CD4-positive, alpha-beta T cell treated with Interferon alpha-2 for 1 hour (primary cell): Measurements from ENCODE around the gene TOMM40.
"Not testable (repeated sequence)": the region's sequence is repeated elsewhere in the genome, so short reads cannot be mapped to it uniquely, and the experiment has no call there.

Experiments
- DNase-seq, 2 donors: peaks; one replicate each; pipeline ENCODE4 v3.0.0-alpha.2; 2020 to 2022

Gene TOMM40

DNA sequence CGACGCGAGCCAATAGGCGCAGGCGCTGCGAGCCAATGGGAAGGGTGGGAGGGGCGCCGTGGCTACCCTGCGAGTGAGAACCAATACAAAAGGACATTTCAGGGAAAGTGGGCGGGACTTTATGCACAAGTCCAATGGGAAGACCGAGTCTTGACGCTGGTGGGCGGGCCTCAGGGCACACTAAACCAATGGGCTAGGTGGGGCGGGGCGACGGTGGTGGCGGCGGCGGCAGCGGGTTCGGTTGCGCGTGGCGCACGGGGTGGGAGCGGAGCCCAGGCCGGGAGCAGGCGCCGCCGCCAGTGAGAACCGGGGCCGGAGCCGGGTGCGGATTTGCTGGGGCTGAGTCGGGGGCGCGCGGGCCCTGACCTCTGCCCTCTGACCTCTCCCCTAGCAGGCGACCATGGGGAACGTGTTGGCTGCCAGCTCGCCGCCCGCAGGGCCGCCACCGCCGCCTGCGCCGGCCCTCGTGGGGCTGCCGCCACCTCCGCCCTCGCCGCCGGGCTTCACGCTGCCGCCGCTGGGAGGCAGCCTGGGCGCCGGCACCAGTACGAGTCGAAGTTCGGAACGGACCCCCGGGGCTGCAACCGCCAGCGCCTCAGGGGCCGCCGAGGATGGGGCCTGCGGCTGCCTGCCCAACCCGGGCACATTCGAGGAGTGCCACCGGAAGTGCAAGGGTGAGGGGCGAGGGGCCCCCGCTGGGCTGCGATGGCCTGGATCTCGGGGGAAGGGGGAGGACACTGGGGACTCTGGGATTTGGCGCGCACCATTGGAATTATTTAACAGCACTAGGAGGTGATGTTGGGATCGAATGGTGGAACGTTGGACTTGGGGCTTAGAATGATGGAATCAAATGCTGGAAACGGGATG, at the start of gene TOMM40:
TOMM40 (plus strand) TSS at position 239 of the 867 bp plus-strand sequence; CDS start at position 401, 162 bp downstream.
- peak; percentile 100 for DNase-seq

DNA sequence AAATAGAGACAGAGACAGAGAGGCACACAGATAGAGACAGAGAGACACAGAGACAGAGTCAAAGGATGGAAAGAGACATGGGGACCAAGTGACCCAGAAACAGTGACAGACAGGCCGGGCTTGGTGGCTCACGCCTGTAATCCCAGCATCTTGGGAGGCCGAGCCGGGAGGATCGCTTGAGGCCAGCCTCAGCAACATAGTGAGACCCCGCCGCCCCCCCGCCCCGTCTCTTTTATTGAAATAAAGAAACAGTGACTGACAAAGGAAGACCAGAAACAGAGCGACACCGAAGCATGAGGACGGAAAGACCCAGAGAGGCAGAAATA, 45.8 kb upstream of the TOMM40 start:
- DNase-seq: no peak

DNA sequence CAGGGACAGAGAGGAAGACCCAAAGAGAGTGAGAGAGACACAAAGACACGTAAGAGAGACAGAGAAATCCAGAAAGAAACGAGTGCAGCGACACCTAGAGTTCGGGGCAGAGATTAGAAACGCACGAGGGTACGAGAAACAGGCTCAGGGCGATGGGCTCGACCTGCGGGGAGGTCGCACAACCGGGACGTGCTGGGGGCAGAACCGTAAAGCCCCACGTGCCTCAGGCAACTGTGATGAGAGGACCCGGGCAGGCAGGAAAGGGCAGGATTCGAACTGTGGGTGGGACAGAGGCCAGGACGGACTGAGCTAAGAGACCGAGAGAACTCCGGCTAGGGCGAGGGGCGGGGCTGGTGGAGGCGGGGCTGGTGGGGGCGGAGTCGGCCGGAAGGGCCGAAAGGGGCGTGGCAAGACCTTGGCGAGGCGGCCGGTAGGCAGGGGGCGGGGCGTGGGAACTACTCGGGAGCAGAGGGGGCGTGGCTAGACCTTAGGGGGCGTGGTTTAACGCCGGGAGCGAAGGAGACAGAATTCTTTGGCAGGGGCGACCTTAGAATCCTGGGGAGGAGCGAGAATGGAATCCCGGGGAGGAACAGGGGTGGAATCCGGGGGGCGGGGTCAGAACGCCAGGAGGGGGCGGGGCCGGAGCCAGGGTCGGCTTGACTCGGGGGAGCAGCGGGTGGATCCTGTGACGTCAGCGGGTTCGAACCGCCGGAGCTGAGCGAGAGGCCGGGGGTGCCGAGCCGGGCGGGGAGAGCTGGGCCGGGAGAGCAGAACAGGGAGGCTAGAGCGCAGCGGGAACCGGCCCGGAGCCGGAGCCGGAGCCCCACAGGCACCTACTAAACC, 45.2 kb upstream of the TOMM40 start, which contains the start of gene NECTIN2:
NECTIN2 (plus strand) TSS at position 686 of the 843 bp plus-strand sequence. CDS start 229 bp downstream, outside the sequence.
- DNase-seq: peak; percentile 80 to 87

DNA sequence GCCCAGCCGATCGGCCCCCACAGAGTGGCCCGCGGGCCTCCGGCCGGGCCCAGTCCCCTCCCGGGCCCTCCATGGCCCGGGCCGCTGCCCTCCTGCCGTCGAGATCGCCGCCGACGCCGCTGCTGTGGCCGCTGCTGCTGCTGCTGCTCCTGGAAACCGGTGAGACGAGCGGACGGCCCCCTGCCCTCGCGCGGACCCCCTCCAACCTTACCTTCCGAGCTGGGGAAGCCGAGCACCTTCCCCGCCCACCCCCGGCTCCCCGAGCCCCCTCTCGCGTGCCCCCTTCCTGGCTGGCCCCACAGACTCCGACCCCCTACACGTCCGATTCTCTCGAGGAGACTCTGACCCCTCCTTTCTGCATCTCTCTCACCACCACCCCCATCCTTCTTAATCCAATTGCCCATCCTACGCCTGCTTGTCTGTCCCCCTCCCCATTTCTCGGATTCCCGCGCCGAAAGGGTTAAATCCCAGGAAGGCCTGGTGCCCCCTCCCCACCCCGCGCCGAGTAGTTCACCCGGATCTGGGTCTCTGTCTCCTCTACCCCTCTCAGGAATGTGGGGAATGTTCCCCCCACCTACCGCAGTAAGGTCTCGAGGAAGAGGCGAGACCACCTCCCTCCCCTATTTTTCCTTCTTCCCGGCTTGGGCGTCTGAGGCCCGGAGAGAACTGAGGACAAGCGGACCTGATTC, 44.5 kb upstream of the TOMM40 start:
- no peak for DNase-seq

DNA sequence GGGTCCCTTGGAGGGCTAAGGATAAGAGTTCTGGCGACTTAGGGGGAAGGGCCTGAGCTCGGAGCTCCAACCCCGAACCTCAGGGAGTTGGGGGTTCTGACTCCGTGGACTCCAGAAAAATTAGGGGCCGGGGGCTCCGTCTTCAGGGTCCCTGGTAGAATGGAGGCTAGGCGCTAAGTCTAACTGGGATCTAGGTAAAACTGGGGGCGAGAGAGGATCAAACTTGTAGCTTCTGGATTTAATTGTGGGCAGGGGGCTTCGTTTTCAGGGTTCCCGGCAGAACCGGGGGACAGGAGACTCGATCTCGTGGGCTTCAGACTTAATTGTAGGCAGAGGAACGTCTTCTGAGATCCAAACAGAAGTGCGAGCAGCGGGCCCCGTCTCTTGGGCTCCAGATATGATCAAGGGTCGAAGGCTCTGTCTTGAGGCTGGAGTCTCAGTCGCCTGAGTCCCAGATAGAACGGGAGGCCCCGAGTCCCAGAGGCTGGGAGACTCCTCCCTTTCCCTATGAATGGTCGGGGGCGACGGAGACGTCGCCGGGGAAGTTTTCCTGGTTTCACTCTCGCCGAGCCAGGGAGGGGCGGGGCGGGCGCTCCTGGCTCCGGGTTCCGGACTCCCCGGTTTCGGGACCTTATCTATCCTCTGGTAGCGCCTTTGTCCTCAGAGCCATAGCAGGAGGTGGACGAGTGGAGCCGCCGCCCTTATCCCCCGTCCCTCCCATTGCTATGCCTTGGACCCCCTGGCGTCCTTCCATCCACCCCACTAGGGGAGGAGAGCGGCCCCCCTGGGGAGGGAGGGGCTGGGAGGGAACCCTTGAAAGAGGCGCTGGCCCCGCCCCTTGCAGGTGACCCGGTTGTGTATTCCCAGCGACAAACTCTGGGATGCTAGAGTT, 43.7 kb upstream of the TOMM40 start:
- peak in 1 of 2 donors; percentile 5 for DNase-seq

DNA sequence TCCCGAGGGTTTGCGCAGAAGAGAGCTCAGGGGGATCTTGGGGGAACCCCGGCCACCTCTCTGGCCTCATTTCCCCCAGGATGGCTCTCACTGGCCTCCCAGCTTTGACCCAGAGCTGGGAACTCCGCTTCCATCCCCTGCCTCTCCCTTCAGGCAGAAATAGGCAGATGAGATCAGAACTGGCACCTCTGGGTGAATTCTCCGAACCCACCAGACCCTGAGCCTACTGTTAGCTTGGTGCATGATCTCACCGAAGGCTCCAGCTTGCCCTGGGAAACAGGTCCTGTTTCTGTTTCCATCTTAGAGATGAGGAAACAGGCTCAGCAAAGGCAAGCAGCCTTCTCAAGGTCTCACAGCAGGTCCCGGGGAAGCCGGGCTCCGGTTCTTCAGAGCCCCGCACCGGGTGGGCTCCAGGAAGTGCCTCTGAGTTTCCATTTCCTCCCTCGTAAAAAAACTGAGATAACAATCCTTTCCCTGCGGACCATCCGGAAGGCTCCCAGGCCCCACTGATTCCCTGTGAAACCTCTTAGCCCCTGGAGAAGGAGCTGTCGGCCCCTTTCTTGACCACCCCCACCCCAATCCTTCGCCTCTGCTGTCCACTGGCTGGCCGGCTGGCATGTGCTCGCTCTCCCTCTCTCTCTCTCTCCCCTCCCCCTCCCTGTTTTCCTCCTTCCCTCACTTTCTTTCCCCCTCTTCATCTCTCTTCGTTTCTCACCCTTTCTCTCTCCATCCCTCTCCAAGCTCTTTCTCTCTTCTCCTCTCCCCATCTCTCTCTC, 42.8 kb upstream of the TOMM40 start:
- DNase-seq: peak in 1 of 2 donors; percentile 12

DNA sequence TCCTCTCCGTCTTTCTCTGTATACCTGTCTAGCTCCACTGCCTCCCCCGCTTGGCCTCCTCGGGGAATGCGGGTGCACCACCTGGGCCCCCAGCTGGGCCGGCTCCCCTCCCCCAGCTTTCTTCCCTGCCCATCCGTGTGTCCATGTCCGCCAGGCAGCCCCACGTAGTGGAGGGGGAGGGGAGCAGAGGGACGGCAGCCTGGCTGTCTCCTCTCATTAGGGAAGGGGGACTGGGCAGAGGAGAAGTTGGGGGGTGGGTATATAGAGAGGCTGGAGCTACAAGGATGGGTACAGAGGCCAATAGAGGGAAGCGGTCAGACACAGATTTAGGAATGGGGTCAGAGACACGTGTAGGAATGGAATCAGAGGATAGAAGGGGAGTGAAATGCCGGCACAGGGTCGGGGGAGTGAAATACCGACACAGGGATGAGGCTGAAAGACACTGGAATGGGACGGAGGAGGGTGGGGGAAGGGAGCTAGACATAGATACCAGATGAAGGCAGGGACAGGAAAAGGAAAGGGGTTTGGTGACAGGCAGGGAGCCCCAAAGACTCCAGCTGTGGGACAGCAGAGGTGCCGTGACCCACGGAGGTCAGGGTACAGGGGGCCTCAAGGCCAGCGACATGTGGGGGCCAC, 42.1 kb upstream of the TOMM40 start:
- DNase-seq: no peak

DNA sequence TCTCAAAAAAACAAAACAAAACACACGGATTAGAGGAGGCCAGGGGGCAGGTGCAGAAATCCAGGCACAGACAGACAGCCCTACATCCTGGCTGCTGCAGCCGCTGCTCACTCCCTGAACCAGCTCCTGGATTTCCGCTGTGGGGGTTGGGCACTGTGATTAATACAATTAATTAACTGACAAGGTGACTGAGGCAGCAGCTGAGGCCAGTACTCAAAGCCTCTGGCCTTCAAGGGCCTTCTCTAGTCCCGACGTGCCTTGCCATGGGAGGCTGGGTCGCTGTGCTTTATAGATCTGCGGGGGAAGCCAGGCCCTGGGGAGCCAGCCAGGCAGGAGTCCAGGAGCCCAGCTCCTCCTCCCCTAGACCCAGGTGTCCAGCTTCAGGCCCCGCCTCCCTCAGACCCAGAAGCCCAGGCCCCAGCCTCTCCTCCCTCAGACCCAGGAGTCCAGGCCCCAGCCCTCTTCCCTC, 40.4 kb upstream of the TOMM40 start:
- no peak for DNase-seq

DNA sequence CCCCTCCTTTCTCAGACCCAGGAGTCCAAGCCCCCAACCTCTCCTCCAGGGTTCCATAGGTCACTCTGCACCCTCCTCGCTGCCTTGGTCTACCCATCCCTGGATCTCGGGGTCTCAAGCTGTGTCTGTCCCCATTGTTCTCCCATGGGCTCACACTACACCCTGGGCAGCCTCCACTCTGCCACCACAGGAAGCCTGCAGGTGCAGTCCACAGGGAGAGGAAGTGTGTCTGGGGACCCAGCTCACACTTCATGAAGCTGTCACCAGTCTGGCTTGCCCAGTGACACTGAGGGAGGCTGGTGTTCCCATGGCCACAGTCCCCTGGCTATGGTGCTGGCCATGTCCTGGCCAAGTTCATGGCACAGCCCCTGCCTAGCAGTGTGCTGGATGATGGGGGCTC, 39.6 kb upstream of the TOMM40 start:
- DNase-seq: no peak

DNA sequence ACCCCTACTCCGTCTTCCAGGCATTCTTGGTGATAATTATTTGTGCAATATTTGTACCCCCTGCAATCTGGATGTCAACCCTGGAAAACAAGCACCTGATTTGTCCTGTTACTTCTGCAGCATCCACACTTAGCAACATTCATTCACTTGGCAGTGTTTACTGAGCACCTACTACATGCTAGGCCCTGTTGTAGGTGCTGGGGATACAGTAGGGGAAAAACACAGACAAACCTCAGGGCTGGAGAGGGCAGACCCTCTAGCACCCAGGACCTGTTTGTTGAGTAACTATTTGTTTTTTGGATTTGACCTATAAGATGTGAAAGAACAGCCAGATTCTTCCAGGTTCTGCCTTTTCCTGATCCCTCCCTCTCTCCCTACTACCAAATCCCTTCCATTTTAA, 35.4 kb upstream of the TOMM40 start:
- DNase-seq: no peak

DNA sequence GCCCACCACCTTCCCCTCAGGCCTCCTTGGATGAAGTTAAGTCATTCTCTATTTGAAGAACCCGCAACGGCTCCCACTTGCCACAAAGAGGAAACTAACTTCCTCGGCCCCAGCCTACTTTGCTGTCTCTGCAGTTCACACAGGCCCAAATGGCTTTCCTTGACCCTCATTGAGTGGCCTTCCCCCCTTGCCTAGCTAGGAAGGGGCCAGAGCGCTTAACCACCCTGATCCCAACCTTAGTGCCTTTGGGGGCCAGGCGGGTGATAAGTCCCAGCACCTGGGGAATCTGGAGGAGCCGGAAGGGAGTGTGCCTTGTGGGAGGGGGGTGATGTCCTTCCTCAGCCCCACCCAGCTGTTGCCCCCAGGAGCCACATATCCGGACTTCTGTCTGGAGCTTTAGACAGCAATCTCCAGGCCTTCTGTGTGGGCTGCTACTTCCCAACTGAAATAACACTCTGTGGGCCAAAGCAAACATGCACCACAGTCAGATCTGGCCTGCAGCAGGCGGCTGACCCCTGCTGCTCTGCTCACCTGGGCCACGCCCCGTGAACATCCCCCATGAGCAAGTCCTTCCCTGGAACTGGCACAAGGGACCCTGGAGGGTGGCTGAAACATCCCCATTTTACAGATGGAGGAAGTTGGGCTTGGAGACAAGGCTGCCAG, 34.5 kb upstream of the TOMM40 start:
- no peak for DNase-seq

DNA sequence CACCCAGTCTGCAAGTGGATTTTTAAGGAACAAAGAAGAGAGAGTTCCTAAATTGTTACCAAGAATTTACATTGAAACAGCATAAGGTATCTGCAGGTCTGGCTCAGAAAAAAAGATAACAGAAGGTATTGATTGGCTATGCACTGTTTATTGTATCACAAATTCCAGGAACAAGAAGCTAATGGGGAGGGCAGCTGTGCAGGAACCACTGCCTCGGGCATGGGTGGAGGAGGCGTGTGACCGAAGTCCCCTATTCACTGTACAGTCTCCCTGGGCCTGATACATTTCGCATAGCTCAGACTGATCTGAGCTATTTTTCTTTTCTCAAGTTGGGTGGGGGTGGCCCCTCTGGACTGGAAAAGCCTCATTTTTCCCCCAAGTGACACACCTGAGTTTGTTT, 33.2 kb upstream of the TOMM40 start:
- no peak for DNase-seq

DNA sequence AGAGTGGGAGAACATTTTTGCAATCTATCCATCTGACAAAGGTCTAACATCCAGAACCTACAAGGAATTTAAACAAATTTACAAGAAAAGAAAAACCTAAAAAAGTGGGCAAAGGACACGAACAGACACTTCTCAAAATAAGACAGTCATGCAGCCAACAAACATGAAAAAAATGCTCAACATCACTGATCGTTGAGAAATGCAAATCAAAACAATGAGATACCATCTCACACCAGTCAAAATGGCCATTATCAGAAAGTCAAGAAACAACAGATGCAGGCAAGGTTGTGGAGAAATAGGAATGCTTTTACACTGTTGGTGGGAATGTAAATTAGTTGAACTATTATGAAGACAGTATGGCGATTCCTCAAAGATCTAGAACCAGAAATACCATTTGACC, 29.5 kb upstream of the TOMM40 start:
- not testable (repeated sequence) for DNase-seq

DNA sequence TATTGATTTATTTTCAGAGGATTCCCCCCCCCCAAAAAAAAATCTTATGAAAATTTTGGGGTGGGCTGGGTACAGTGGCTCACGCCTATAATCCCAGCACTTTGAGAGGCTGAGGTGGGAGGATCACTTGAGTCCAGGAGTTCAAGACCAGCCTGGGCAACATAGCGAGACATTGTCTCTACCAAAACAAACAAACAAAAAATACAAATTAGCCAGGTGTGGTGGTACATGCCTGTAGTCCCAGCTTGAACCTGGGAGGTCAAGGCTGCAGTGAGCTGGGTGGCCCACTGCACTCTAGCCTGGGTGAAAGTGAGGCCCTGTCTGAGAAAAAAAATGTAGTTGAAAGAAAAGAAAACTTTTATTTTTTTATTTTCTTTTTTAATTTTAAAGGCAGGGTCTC, 27.1 kb upstream of the TOMM40 start:
- DNase-seq: no peak

DNA sequence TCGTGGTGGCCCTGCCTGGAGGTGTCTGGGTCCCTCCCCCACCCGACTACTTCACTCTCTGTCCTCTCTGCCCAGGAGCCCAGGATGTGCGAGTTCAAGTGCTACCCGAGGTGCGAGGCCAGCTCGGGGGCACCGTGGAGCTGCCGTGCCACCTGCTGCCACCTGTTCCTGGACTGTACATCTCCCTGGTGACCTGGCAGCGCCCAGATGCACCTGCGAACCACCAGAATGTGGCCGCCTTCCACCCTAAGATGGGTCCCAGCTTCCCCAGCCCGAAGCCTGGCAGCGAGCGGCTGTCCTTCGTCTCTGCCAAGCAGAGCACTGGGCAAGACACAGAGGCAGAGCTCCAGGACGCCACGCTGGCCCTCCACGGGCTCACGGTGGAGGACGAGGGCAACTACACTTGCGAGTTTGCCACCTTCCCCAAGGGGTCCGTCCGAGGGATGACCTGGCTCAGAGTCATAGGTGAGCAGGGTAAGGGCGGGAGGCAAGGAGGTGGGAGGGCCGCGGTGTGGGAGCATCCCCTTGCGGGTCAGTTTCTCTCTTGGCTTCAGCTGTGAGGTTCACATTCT, 25.8 kb upstream of the TOMM40 start:
- DNase-seq: no peak

DNA sequence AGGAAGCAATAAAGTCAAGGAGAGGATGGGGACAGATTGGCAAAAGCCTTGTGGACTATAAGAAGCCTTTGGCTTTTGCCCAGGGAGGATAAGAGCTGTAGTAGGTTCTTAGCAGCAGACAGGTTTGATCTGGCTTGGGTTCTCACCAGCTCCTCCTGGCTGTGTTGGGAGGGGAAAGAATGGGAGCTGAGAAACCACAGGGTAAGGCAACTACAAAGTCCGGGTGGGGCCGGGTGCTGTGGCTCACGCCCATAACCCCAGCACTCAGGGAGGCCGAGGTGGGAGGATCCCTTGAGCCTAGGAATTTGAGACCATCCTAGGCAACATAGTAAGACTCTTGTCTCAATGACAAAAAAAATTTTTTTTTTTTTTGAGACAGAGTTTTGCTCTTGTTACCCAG, 24.4 kb upstream of the TOMM40 start:
- DNase-seq: no peak

DNA sequence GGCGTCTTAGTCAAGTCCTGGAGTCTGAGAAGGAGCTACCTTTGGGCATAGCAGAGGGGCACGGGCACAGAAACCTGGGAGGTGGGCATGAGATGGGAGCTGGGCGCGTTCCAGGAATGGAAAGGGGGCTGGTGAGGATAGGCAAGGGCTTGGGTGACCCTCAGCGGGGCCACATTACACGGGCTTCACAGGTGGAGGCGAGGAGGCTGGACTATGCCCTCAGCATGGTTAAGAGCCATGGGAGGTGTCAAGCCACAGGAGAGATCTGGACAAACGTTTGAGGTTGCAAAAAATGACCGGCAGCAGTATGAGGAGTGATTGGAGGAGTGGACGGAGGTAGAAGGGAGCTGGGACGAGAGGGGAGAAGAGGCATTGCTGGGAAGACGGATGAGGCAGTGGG, 23.5 kb upstream of the TOMM40 start:
- DNase-seq: no peak

DNA sequence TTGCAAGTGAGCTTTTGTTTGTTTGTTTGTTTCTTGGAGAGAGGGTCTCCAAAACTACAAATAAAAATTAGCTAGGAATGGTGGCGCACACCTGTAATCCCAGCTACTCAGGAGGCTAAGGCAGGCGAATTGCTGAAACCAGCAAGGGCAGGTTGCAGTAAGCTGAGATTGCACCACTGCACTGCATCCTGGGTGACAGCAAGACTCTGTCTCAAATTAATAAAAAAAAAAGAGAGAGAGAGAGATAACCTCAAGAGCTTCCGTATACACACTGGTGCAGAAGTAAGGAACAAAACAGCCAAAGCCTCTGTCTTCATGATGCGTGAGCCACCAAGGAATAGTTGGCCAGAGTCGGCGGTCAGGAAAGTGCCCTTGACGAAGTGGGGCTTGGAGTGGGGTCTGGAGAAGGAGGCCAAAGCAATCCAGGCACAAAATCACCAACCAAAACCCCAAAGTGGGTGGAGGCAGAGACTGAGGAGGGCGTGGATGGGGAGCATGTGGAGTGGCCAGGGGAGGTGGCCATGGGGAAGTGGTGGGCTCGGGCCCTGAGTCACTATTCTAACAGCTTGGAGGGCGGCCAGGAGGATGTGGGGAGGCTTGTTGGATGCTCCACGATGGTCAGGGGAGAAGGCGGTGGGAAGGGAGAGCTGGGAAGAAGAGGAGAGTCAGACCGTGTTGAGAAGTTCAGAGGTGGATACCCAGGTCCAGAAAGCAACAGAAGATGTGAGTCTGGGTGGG, 21.2 kb upstream of the TOMM40 start:
- DNase-seq: peak in 1 of 2 donors; percentile 36

DNA sequence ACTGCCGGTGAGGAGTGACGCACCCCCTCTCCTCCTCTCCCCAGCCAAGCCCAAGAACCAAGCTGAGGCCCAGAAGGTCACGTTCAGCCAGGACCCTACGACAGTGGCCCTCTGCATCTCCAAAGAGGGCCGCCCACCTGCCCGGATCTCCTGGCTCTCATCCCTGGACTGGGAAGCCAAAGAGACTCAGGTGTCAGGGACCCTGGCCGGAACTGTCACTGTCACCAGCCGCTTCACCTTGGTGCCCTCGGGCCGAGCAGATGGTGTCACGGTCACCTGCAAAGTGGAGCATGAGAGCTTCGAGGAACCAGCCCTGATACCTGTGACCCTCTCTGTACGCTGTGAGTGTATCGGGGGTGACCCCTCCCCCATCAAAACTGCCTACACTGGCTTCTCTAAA, 19.2 kb upstream of the TOMM40 start:
- no peak for DNase-seq
